Gastroesophageal sphincter (tissue), 3 donors: Measurements from ENCODE around the gene PRAC2.

Experiments used
- EP300 ChIP-seq: sonication (generic); formaldehyde crosslinking; IDR thresholded peaks from one replicate; pipeline ENCODE4 v1.6.1; 2017; ENCODE audit warnings: antibody characterized with exemption, mild to moderate bottlenecking
- POLR2A ChIP-seq, 2 donors: fragments of 450-650 bp; IDR thresholded peaks; one replicate each; pipeline ENCODE4 v1.6.1; 2017; ENCODE audit warnings: antibody characterized with exemption in 2 of 2, mild to moderate bottlenecking in 2 of 2, moderate library complexity in 1 of 2
- TF ChIP-seq, protein P1 (sequence below), 4 experiments: fragments of 200-600 bp in 2 of 4; fragments of 450-650 bp in 2 of 4; sonication (generic) in 1 of 4; IDR thresholded peaks; one replicate each; pipeline ENCODE4 v1.5.1; 2017 to 2019; ENCODE audit warnings: antibody characterized with exemption in 4 of 4, mild to moderate bottlenecking in 2 of 4, moderate library complexity in 2 of 4

DNA sequence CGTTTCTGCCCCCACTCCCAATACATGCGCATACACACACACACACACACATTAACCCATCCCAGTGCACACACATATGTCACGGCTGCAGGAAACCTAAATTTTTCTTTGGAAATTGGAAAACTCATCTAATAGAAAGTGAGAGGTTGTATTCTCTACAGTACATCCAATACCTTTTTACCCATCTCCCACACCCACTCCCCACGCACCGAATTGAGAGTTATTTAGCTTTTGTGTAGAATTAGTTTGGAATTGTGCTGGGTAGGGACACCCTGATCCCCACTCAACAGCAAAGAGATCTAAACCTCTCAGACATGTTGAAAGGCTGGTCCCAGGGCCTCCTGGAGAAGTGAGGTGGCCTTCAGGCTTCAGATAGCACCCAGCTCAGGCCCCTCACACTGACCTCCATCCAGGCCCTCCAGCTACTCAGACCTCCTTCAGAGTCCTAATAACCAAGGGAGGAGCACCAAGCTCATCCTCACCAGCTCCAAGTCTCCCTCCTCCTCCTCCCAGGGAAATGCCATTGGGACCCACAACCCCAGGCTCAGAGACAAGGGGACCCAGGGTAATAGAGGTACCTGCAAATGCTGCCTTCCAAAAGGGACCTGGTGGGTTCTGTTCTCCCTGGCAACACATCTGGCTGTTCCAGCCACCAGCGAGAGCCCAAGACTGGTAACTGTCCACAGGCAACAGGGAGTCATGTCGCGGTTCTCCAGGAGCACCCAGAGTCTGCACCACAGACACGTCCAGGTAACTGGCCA, 4.6 kb downstream of the PRAC2 start:
- no peak for TF ChIP-seq POLR2A (IDR thresholded peaks at IDR 0.05)
- TF ChIP-seq, protein P1, sequence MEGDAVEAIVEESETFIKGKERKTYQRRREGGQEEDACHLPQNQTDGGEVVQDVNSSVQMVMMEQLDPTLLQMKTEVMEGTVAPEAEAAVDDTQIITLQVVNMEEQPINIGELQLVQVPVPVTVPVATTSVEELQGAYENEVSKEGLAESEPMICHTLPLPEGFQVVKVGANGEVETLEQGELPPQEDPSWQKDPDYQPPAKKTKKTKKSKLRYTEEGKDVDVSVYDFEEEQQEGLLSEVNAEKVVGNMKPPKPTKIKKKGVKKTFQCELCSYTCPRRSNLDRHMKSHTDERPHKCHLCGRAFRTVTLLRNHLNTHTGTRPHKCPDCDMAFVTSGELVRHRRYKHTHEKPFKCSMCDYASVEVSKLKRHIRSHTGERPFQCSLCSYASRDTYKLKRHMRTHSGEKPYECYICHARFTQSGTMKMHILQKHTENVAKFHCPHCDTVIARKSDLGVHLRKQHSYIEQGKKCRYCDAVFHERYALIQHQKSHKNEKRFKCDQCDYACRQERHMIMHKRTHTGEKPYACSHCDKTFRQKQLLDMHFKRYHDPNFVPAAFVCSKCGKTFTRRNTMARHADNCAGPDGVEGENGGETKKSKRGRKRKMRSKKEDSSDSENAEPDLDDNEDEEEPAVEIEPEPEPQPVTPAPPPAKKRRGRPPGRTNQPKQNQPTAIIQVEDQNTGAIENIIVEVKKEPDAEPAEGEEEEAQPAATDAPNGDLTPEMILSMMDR (IDR thresholded peaks at IDR 0.05), result no peak
- no peak for TF ChIP-seq EP300
